OCI-LY1 (cell line): Measurements from ENCODE around the gene PTPN22.

ENCODE experiments used
- H2AFZ ChIP-seq: fragments of 200-600 bp; sonication (generic), shearing (Covaris generic); 2 replicates; pipeline ENCODE4 v1.6.0; 2014; ENCODE audit warnings: antibody characterized with exemption, mild to moderate bottlenecking, low read length
- H3F3A ChIP-seq: fragments of 200-600 bp; sonication (generic), shearing (Covaris generic); 2 replicates; pipeline ENCODE4 v1.6.0; 2014; ENCODE audit warnings: mild to moderate bottlenecking, antibody characterized with exemption, low read length, moderate library complexity; ENCODE audit not compliant: insufficient read depth
- H3K27ac ChIP-seq: fragments of 200-600 bp; sonication (generic); 2 replicates; pipeline ENCODE4 v1.5.1; 2014; ENCODE audit warnings: low read length, mixed run types, mild to moderate bottlenecking, low read depth; ENCODE audit not compliant: poor library complexity, severe bottlenecking
- H3K27me3 ChIP-seq: fragments of 200-600 bp; sonication (generic); 2 replicates; pipeline ENCODE4 v1.6.0; 2014; ENCODE audit warnings: antibody characterized with exemption, mild to moderate bottlenecking, low read length, moderate library complexity; ENCODE audit not compliant: insufficient read depth
- H3K36me3 ChIP-seq: fragments of 200-600 bp; sonication (generic); 2 replicates; pipeline ENCODE4 v1.6.1; 2014; ENCODE audit warnings: mild to moderate bottlenecking, antibody characterized with exemption, low read length, moderate library complexity, mixed read lengths; ENCODE audit not compliant: insufficient read depth
- H3K4me1 ChIP-seq: fragments of 200-600 bp; sonication (generic); 2 replicates; pipeline ENCODE4 v1.5.1; 2014; ENCODE audit warnings: mild to moderate bottlenecking, low read length, moderate library complexity; ENCODE audit not compliant: insufficient read depth, severe bottlenecking
- H3K4me2 ChIP-seq: fragments of 200-600 bp; sonication (generic), shearing (Covaris generic); 2 replicates; pipeline ENCODE4 v1.6.1; 2014; ENCODE audit warnings: low read length
- H3K4me3 ChIP-seq: fragments of 200-600 bp; sonication (generic); 2 replicates; pipeline ENCODE4 v1.5.1; 2014; ENCODE audit warnings: low read length, low read depth, mild to moderate bottlenecking, mixed read lengths; ENCODE audit not compliant: poor library complexity, severe bottlenecking
- H3K79me2 ChIP-seq: fragments of 200-600 bp; shearing (Covaris generic); 2 replicates; pipeline ENCODE4 v1.6.1; 2016; ENCODE audit warnings: mixed run types, low read length, mixed read lengths; ENCODE audit not compliant: insufficient read depth
- H3K9ac ChIP-seq: fragments of 200-600 bp; sonication (generic), shearing (Covaris generic); 2 replicates; pipeline ENCODE4 v1.6.1; 2014; ENCODE audit warnings: mild to moderate bottlenecking, low read length, mixed read lengths
- H3K9me2 ChIP-seq: fragments of 200-600 bp; sonication (generic), shearing (Covaris generic); 2 replicates; pipeline ENCODE4 v1.6.1; 2014; ENCODE audit warnings: low read depth, mild to moderate bottlenecking, low read length, mixed read lengths
- H3K9me3 ChIP-seq: fragments of 200-600 bp; shearing (Covaris generic); 2 replicates; pipeline ENCODE4 v1.6.1; 2014; ENCODE audit warnings: low read length, mixed read lengths
- H4K20me1 ChIP-seq: fragments of 200-600 bp; sonication (generic), shearing (Covaris generic); 2 replicates; pipeline ENCODE4 v1.6.0; 2016; ENCODE audit warnings: mild to moderate bottlenecking, low read length; ENCODE audit not compliant: insufficient read depth
- CTCF ChIP-seq: fragments of 200-600 bp; sonication (generic), shearing (Covaris generic); IDR thresholded peaks from 2 replicates; pipeline ENCODE4 v1.5.1; 2017; ENCODE audit warnings: mild to moderate bottlenecking, antibody characterized with exemption, low read length, moderate library complexity, mixed read lengths
- EZH2 ChIP-seq: fragments of 200-600 bp; sonication (generic), shearing (Covaris generic); IDR thresholded peaks from 2 replicates; pipeline ENCODE4 v1.8.0; 2017; ENCODE audit warnings: borderline replicate concordance, mixed run types, mild to moderate bottlenecking, antibody characterized with exemption, low read length, moderate library complexity, mixed read lengths

The PTPN22 gene

GRCh38 chr1:113916974-113917373, 45.5 kb upstream of the PTPN22 start:
- Histone ChIP-seq H3K27me3 (no peaks in the 10 kb centered on the region), H3K27ac (no peak overlapping the region), H3K9me3 (no peaks in the 10 kb centered on the region), H2AFZ (no peak overlapping the region), H3K9me2 (no peaks in the 10 kb centered on the region), H3K4me3 (no peak overlapping the region), H3F3A (no peaks in the 10 kb centered on the region), H4K20me1 (no peaks in the 10 kb centered on the region), H3K36me3 (peaks cover 10% of the 10 kb centered on the region; the same call in 1 of the 2 replicates), H3K4me1 (peaks cover 5% of the 10 kb centered on the region), H3K4me2 (no peak overlapping the region), H3K9ac (no peak overlapping the region), H3K79me2 (no peaks in the 10 kb centered on the region)
- TF ChIP-seq CTCF = no peak
- TF ChIP-seq EZH2 = no peak

GRCh38 chr1:113913887-113914664, 42.6 kb upstream of the PTPN22 start:
- Histone ChIP-seq H3K79me2 (no peaks in the 10 kb centered on the region), H3K9me3 (no peaks in the 10 kb centered on the region), H3F3A (no peaks in the 10 kb centered on the region; the same call in 1 of the 2 replicates), H3K27ac (no peak overlapping the region), H3K4me3 (no peak overlapping the region), H2AFZ (no peak overlapping the region), H3K9me2 (no peaks in the 10 kb centered on the region), H3K4me1 (peaks cover 5% of the 10 kb centered on the region), H3K9ac (no peak overlapping the region), H4K20me1 (no peaks in the 10 kb centered on the region), H3K4me2 (no peak overlapping the region), H3K27me3 (no peaks in the 10 kb centered on the region), H3K36me3 (peaks cover 31% of the 10 kb centered on the region)
- TF ChIP-seq CTCF (no peak), EZH2 (no peak)

GRCh38 chr1:113913312-113913668, 41.8 kb upstream of the PTPN22 start:
- Histone ChIP-seq H3K36me3 (peaks cover 33% of the 10 kb centered on the region), H3K4me1 (no peaks in the 10 kb centered on the region), H2AFZ (no peak overlapping the region), H4K20me1 (no peaks in the 10 kb centered on the region), H3K79me2 (no peaks in the 10 kb centered on the region), H3K27me3 (no peaks in the 10 kb centered on the region), H3K4me2 (no peak overlapping the region), H3K9me3 (no peaks in the 10 kb centered on the region), H3K9ac (no peak overlapping the region), H3F3A (no peaks in the 10 kb centered on the region; the same call in 1 of the 2 replicates), H3K4me3 (no peak overlapping the region), H3K27ac (no peak overlapping the region), H3K9me2 (no peaks in the 10 kb centered on the region)
- TF ChIP-seq CTCF = no peak
- TF ChIP-seq EZH2 = no peak
